WTC11 (cell line): ENCODE data around the gene RAD21L1. TPM values are rescaled to one million over a fixed set of nuclear protein-coding genes. Genes with fewer than 3 reads are reported as not detected.

Experiments used
- ATAC-seq: fragments of 200-7000 bp; cut with Tn5 transposase; 2 replicates; pipeline ENCODE4 v1.10.0; 2021; ENCODE audit warnings: mild to moderate bottlenecking, moderate library complexity
- CTCF ChIA-PET: fragments of 300-600 bp; sonication (Branson Sonifier 250); formaldehyde crosslinking; loops from one replicate; lab custom pipeline; 2021; ENCODE audit warnings: antibody characterized with exemption; lab: Charles Lee
- POLR2A ChIA-PET: fragments of 350-600 bp; sonication (Branson Sonifier 250); formaldehyde crosslinking; loops from one replicate; lab custom pipeline; 2021; ENCODE audit warnings: antibody characterized with exemption; lab: Charles Lee
- DNase-seq: peaks from one replicate; pipeline ENCODE4 v3.0.0; 2021; ENCODE audit warnings: low spot score
- H3K27ac Mint-ChIP-seq: 2 replicates; pipeline ENCODE4 v1.8.0; 2021; ENCODE audit warnings: mixed read lengths
- H3K27me3 Mint-ChIP-seq: 2 replicates; pipeline ENCODE4 v1.8.0; 2021; ENCODE audit warnings: low read depth, mild to moderate bottlenecking, moderate library complexity, mixed read lengths
- H3K36me3 Mint-ChIP-seq: 2 replicates; pipeline ENCODE4 v1.8.0; 2021; ENCODE audit warnings: mixed read lengths
- H3K4me1 Mint-ChIP-seq: 2 replicates; pipeline ENCODE4 v1.8.0; 2022; ENCODE audit warnings: mixed read lengths
- H3K4me3 Mint-ChIP-seq: 2 replicates; pipeline ENCODE4 v1.8.0; 2021; ENCODE audit warnings: mild to moderate bottlenecking, moderate library complexity, mixed read lengths
- H3K9me3 Mint-ChIP-seq: 2 replicates; pipeline ENCODE4 v1.8.0; 2021; ENCODE audit warnings: mixed read lengths
- ARID4B ChIP-seq: sonication (generic); formaldehyde crosslinking; IDR thresholded peaks from 2 replicates; pipeline ENCODE4 v1.8.0; 2023; ENCODE audit warnings: missing genetic modification reagents, mild to moderate bottlenecking, borderline replicate concordance
- ATF1 ChIP-seq: sonication (generic); formaldehyde crosslinking; IDR thresholded peaks from 2 replicates; pipeline ENCODE4 v1.8.1; 2023; ENCODE audit warnings: mild to moderate bottlenecking, moderate library complexity, missing genetic modification reagents
- E2F5 ChIP-seq: sonication (generic); formaldehyde crosslinking; IDR thresholded peaks from 2 replicates; pipeline ENCODE4 v1.8.1; 2022; ENCODE audit warnings: mild to moderate bottlenecking, moderate library complexity, missing genetic modification reagents
- ELF4 ChIP-seq: sonication (generic); formaldehyde crosslinking; IDR thresholded peaks from 2 replicates; pipeline ENCODE4 v1.8.1; 2022; ENCODE audit warnings: low read depth, mild to moderate bottlenecking, moderate library complexity, missing genetic modification reagents
- ERG ChIP-seq: fragments of 250-450 bp; sonication (Bioruptor Pico); IDR thresholded peaks from 2 replicates; pipeline ENCODE4 v1.8.0; 2021; ENCODE audit warnings: mild to moderate bottlenecking
- ETV6 ChIP-seq: sonication (generic); formaldehyde crosslinking; IDR thresholded peaks from 2 replicates; pipeline ENCODE4 v1.8.1; 2022; ENCODE audit warnings: mild to moderate bottlenecking, missing genetic modification reagents
- NFATC4 ChIP-seq: fragments of 250-450 bp; sonication (Bioruptor Pico); IDR thresholded peaks from 2 replicates; pipeline ENCODE4 v1.9.0; 2021; ENCODE audit warnings: mild to moderate bottlenecking
- NR1H2 ChIP-seq: sonication (generic); formaldehyde crosslinking; IDR thresholded peaks from 2 replicates; pipeline ENCODE4 v1.9.0; 2021; ENCODE audit warnings: mild to moderate bottlenecking, moderate library complexity, missing genetic modification reagents
- RORB ChIP-seq: fragments of 250-450 bp; sonication (Bioruptor Pico); IDR thresholded peaks from 2 replicates; pipeline ENCODE4 v1.9.0; 2021; ENCODE audit warnings: mild to moderate bottlenecking
- USF2 ChIP-seq: sonication (generic); formaldehyde crosslinking; IDR thresholded peaks from 2 replicates; pipeline ENCODE4 v1.8.1; 2023; ENCODE audit warnings: mild to moderate bottlenecking, missing genetic modification reagents, moderate library complexity
- ZBTB21 ChIP-seq: sonication (generic); formaldehyde crosslinking; IDR thresholded peaks from 2 replicates; pipeline ENCODE4 v1.8.1; 2023; ENCODE audit warnings: mild to moderate bottlenecking, missing genetic modification reagents, borderline replicate concordance
- ZNF121 ChIP-seq: sonication (generic); formaldehyde crosslinking; IDR thresholded peaks from 2 replicates; pipeline ENCODE4 v1.8.0; 2023; ENCODE audit warnings: missing genetic modification reagents
- ZNF138 ChIP-seq: sonication (generic); formaldehyde crosslinking; conservative IDR thresholded peaks from 2 replicates; pipeline ENCODE4 v1.8.1; 2022; ENCODE audit warnings: mild to moderate bottlenecking, moderate library complexity, missing genetic modification reagents
- ZNF281 ChIP-seq: sonication (generic); formaldehyde crosslinking; IDR thresholded peaks from 2 replicates; pipeline ENCODE4 v1.8.0; 2023; ENCODE audit warnings: mild to moderate bottlenecking, missing genetic modification reagents
- ZNF423 ChIP-seq: fragments of 250-450 bp; sonication (Bioruptor Pico); IDR thresholded peaks from 2 replicates; pipeline ENCODE4 v2.1.2; 2022; ENCODE audit warnings: mild to moderate bottlenecking, moderate library complexity
- ZNF532 ChIP-seq: fragments of 250-450 bp; sonication (Bioruptor Pico); IDR thresholded peaks from 2 replicates; pipeline ENCODE4 v1.9.0; 2021; ENCODE audit warnings: mild to moderate bottlenecking, borderline replicate concordance
- ZSCAN18 ChIP-seq: fragments of 250-450 bp; sonication (Bioruptor Pico); IDR thresholded peaks from 2 replicates; pipeline ENCODE4 v2.1.2; 2022; ENCODE audit warnings: mild to moderate bottlenecking, moderate library complexity
- total RNA-seq: library from RNA; stranded (reverse); gene quantifications from 3 replicates; pipeline ENCODE4 v1.2.3, GENCODE V29; 2021

The RAD21L1 gene
- total RNA-seq, 1 experiment from 2014 or later, result 0.77 TPM

- TF ChIP-seq ARID4B (CRISPR knock-in tag), result no peak
- TF ChIP-seq ZNF423, result no peak
- no peak for TF ChIP-seq ZNF281 (CRISPR knock-in tag)
- TF ChIP-seq ATF1 (CRISPR knock-in tag), result no peak
- no peak for TF ChIP-seq ZNF532 (CRISPR knock-in tag)
- TF ChIP-seq USF2, result peak; percentile 54
These were observed 41.3 kb downstream of the RAD21L1 start (continued) for GRCh38 chr20:1267161-1267560.

- H3K4me1 Mint-ChIP-seq, result peaks cover 21% of the 10 kb centered on the region
- no peaks in the 10 kb centered on the region for H3K9me3 Mint-ChIP-seq
- TF ChIP-seq NR1H2 (CRISPR knock-in tag) (no peak), ZBTB21 (no peak), ELF4 (CRISPR knock-in tag) (no peak), ZSCAN18 (CRISPR knock-in tag) (no peak), ETV6 (CRISPR knock-in tag) (no peak), RORB (no peak), E2F5 (CRISPR knock-in tag) (no peak), NFATC4 (CRISPR knock-in tag) (no peak), ERG (CRISPR knock-in tag) (no peak), ZNF138 (CRISPR knock-in tag) (no peak), ZNF121 (CRISPR knock-in tag) (no peak)
- no peak for ATAC-seq
- peak overlapping the region; percentile 80 for H3K4me3 Mint-ChIP-seq
- ChIA-PET POLR2A (no interaction called here), CTCF (interaction anchor here (1.1 to 2.2 kb wide), 2 partner anchors 42 to 160 kb away, joined by 4 to 9 read pairs; partner anchors contain the start of gene RAD21L1)
- no peak overlapping the region for H3K27ac Mint-ChIP-seq
- H3K27me3 Mint-ChIP-seq, result peaks cover 19% of the 10 kb centered on the region
- no peaks in the 10 kb centered on the region for H3K36me3 Mint-ChIP-seq
- DNase-seq, result no peak
These were observed 42.0 kb downstream of the RAD21L1 start for GRCh38 chr20:1267809-1268374.
